Measurements from ENCODE around the gene DYNC2I2.
A peak's percentile ranks its signal among the peaks of the same experiment; 100 is the strongest.
"Not testable (repeated sequence)": the region's sequence is repeated elsewhere in the genome, so short reads cannot be mapped to it uniquely, and the experiment has no call there.

Gene DYNC2I2

GRCh38 chr9:128694344-128694743, 37.7 kb upstream of the DYNC2I2 start:
- no peak for TF ChIP-seq CTCF (IDR thresholded peaks at IDR 0.05)
- Histone ChIP-seq H3K4me1 (ENCODE audit: control insufficient read depth in 1 of 2, insufficient read depth in 1 of 2, low read depth in 1 of 2, low read length in 1 of 2) (peaks cover 12 to 14% of the 10 kb centered on the region in 2 experiments), H3K9me3 (no peaks in the 10 kb centered on the region), H3K27me3 (no peaks in the 10 kb centered on the region), H3K27ac (no peak overlapping the region), H3K36me3 (peaks cover 45% of the 10 kb centered on the region), H3K4me3 (ENCODE audit: low read depth in 1 of 2, low read length in 1 of 2) (no peak overlapping the region)

- not testable (repeated sequence) for H3K4me3 ChIP-seq (ENCODE audit: low read depth in 1 of 2, low read length in 1 of 2); H3K9me3 ChIP-seq; H3K27ac ChIP-seq; H3K27me3 ChIP-seq
- peaks cover 12 to 14% of the 10 kb centered on the region in 2 experiments for H3K4me1 ChIP-seq (ENCODE audit: control insufficient read depth in 1 of 2, insufficient read depth in 1 of 2, low read depth in 1 of 2, low read length in 1 of 2)
- H3K36me3 ChIP-seq = peaks cover 45% of the 10 kb centered on the region
Measured at GRCh38 chr9:128693738-128694137, 37.1 kb upstream of the DYNC2I2 start.

- Histone ChIP-seq H3K36me3 (peaks cover 33% of the 10 kb centered on the region), H3K27me3 (no peaks in the 10 kb centered on the region), H3K9me3 (no peaks in the 10 kb centered on the region), H3K4me1 (ENCODE audit: control insufficient read depth in 1 of 2, insufficient read depth in 1 of 2, low read depth in 1 of 2, low read length in 1 of 2) (peaks cover 39% of the 10 kb centered on the region in 2 experiments), H3K27ac (peak overlapping the region; percentile 97), H3K4me3 (ENCODE audit: low read depth in 1 of 2, low read length in 1 of 2) (peak overlapping the region; percentile 61 to 87)
- TF ChIP-seq CTCF (IDR thresholded peaks at IDR 0.05) = no peak
Measured at GRCh38 chr9:128690684-128691034, 34.0 kb upstream of the DYNC2I2 start.

GRCh38 chr9:128689820-128690683, 33.4 kb upstream of the DYNC2I2 start:
- Histone ChIP-seq H3K27ac (peak overlapping the region; percentile 97), H3K36me3 (peaks cover 29% of the 10 kb centered on the region), H3K9me3 (no peaks in the 10 kb centered on the region), H3K4me3 (ENCODE audit: low read depth in 1 of 2, low read length in 1 of 2) (peak overlapping the region; percentile 61 to 87), H3K27me3 (no peaks in the 10 kb centered on the region), H3K4me1 (ENCODE audit: control insufficient read depth in 1 of 2, insufficient read depth in 1 of 2, low read depth in 1 of 2, low read length in 1 of 2) (peaks cover 45% of the 10 kb centered on the region in 2 experiments)
- no peak for TF ChIP-seq CTCF (IDR thresholded peaks at IDR 0.05)

GRCh38 chr9:128689293-128689774, 32.7 kb upstream of the DYNC2I2 start:
- no peaks in the 10 kb centered on the region for H3K9me3 ChIP-seq
- H3K36me3 ChIP-seq = peaks cover 26% of the 10 kb centered on the region
- H3K27ac ChIP-seq = peak overlapping the region; percentile 97
- no peaks in the 10 kb centered on the region for H3K27me3 ChIP-seq
- peaks cover 52% of the 10 kb centered on the region in 2 experiments for H3K4me1 ChIP-seq (ENCODE audit: control insufficient read depth in 1 of 2, insufficient read depth in 1 of 2, low read depth in 1 of 2, low read length in 1 of 2)
- peak overlapping the region; percentile 74 to 87 for H3K4me3 ChIP-seq (ENCODE audit: low read depth in 1 of 2, low read length in 1 of 2)
- no peak for TF ChIP-seq CTCF (IDR thresholded peaks at IDR 0.05)
